GM21447 (cell line): ENCODE results near the gene GPR17.

Source experiments
- ATAC-seq: cut with Tn5 transposase; IDR thresholded peaks from one replicate; pipeline ENCODE4 v1.9.1; 2021; ENCODE audit not compliant: unreplicated experiment

GPR17 gene

DNA sequence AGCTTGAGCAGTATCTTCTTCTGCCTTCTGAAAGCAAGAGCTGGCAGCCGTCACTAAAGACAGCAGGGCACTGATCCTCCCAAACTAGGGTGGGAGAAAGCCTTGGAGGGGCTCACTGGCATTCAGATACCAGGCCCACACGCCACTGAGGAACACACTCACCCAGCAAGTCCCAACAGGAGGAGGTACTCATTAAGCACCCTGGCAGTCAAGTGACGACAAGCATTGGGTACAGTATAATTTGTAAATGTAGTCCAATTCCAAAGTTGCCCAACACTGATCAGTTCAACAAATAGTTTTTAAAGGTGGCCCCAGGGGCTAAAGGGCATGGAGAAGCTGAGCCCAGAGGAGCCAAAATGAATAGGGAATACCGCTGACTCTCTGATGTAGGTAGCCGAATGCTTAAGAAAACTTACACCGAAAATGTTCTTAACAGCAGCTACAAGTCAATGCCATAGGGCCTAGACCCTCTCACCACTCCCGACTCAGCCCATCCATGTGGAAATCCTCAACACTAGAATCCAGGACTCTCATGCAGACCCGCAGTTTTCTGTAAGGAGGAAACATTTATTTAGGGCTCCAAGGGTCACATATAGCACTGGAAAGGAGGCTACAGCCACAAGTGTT lies 19.4 kb downstream of the GPR17 start:
- ATAC-seq: no peak

DNA sequence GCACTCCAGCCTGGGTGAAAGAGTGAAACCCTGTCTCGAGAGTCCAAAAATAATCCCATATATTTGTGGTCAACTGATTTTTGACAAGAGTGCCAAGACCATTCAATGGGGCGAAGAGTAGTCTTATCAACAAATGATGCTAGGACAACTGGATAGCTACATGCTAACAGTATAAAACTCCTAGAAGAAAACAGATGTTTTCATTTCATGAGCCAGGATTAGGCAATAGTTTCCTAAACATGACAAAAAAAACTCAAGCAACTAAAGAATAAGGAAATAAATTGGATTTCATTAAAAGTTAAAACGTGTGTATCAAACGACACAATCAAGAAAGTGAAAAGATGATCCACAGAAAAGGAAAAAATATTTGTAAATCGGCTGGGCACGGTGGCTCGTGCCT lies 23.1 kb downstream of the GPR17 start:
- ATAC-seq: no peak

DNA sequence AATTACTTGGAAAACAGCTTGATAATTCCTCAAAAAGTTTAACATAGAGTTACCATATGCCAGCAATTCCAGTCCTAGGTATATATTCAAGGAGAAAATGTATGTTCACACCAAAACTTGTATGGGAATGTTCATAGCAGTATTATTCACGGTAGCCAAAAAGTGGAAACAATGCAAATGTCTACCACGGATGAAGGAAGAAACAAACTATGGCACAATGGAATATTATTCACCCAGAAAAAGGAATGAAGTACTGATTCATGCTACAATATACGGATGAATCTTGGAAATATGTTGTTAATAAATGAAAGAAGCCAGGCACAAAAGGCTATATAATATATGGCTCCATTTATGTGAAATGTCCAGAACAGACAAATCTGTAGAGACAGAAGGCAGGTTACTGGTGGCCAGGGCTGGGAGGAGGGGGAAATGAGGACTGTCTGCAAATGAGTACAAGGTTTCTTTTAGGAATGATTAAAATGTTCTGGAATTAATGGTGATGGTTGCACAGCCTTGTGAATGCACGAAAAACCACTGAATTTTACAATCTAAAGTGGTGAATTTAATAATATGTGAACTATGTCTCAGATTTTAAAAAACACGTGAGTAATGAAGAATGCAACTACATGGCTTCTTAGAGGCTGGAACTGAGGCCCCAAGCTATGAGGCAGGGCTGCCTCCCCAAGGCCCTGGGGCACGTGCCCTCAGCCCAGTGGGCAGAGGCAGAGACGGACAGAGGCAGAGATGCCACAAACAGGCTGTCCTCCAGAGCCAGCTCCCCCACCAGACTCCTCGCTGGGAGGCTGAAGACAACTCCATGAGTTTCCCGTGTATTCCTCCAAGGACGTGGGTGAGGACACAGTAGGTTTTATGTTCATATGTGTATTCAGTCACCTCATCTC lies 24.4 kb downstream of the GPR17 start:
- no peak for ATAC-seq

DNA sequence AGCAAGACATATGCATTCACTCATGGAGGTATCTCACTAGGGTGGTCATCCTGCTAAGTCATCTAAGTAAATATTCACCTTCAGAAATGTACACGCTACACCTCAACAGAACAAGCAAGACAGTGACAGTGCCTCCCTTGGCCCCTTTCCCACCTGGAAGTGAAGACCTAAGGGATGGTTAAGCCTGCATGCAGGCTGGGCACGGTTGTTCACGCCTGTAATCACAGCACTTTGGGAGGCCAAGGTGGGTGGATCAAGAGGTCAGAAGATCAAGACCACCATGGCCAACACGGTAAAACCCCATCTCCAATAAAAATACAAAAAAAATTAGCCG lies 25.0 kb downstream of the GPR17 start:
- no peak for ATAC-seq

DNA sequence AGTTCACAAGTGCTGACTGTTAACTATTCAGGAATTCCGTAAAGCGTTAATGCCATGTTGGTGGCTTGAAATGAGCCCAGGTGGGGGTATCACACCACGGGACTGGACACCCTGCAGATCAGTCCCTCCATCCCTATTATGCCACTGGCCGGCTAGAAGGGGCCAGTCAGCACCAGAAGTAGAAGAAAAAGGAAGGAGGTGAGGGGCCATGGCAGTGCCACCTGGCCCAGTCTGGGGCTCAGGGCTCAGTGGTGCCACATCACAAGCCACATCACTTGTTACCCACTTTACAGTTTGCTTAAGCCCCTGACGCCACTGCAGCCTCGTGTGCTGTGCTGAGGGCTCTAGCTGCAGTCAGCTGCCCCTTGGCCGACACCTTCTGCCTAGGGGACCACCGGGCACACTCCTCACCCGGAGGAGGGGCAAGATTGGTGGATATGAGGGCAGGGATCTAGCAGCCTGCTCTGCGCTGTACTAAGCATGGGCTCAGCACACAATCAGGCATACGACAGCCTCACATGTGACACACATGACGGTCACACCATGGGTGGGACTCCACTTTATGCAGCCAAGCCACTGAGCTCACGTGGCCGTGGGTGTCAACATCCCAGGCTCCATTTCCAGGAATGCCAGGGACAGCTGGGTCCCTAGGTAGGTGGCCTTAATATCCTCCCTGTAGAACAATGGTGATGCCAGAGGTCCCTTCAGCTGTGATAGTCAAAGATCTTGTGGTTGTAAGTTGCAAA lies 25.8 kb downstream of the GPR17 start:
- no peak for ATAC-seq

- no peak for ATAC-seq
Measured at GRCh38 chr2:127672341-127673224, 26.6 kb downstream of the GPR17 start.

DNA sequence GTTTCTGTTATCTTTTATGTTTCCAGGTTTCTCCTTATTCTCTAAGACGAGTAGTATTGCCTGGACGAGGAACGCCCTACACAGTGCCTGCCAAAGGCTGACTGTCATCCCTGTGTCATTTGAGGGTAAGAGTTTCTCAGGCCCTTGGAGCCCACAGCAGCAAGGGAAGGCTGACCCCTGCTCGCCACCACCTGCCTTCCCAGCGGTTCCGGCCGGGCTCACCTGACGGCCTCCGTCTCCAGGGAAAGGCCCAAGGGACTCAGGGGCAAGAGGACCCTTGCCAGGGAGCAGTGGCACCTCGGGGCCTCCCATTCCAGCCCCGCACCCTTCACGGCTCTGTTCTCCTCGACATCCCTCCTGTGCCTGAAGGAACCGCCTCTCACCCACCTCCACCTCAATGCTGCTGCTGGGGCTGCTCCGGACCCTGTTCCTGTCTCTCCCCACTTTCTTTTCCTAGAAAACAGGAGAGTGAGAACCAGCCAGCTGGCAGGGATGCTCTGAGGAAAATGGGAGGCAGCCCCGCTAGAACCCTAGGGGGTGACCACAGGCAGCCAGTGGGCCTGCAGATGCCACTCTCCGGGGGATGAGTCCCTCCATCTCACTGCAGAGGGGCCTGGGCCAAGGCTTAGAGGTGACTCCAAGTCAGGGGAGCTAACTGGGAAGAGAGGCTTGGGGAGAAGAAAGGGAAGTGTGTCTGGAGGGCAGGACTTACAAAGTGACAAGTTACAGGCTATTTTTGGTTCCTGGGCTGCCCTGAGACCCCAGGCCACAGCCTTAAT lies 27.5 kb downstream of the GPR17 start:
- no peak for ATAC-seq

DNA sequence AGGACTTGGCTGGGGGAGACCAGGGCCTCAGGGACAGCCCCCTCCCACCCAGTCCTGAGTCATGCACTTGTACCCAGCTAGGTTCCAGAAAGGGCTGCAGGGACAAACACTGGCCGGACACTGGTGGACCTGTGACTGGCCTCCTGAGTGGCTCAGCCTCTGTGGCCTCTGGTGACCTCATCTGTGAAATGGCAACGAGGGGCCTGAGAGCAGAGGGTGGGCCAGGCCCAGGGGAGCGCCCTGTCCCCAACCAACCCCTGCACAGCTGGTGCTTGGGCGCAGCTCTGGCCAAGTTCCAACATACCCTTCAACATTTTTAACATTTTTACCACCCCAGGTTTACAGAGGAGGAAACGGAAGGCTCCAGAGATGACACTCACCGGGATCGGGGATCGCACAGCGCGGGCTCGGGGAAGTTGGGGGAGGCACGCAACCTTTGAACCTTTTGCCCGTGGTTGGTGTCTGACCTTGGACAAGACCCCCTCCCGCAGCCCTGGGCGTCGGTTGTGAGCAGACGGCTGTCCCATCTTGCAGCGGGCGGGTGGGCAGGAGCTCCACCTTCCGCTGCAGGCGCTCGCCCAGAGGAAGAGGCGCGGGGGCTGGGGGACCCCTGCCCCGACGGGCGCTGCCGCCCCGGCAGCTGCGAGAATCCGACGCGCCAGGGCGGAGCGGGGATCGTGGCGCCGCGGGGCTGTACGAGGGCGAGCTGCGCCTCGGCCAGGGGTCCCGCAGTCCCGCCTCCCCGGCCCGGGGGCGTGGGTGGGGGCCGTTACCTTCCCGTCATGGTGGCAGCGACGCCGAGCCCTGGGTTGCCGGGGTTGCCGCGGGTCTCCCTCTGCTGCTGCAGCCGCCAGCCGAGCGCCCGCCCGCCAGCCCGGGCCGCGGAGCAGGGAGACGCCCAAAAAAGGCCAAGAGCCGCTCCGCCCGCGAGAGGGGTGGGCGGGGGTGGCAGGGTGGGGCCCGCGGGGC lies 28.6 kb downstream of the GPR17 start:
- ATAC-seq: no peak

GRCh38 chr2:127675331-127676261 lies 29.6 kb downstream of the GPR17 start, which contains the start of gene LIMS2:
Gene LIMS2, minus strand, starts transcription at chr2:127675530. Its CDS starts 506 bp downstream, at chr2:127675024.
- no peak for ATAC-seq

- ATAC-seq: no peak
Measured at GRCh38 chr2:127676906-127677305, 31.0 kb downstream of the GPR17 start.

- ATAC-seq: no peak
Measured at GRCh38 chr2:127678531-127678930, 32.6 kb downstream of the GPR17 start.

DNA sequence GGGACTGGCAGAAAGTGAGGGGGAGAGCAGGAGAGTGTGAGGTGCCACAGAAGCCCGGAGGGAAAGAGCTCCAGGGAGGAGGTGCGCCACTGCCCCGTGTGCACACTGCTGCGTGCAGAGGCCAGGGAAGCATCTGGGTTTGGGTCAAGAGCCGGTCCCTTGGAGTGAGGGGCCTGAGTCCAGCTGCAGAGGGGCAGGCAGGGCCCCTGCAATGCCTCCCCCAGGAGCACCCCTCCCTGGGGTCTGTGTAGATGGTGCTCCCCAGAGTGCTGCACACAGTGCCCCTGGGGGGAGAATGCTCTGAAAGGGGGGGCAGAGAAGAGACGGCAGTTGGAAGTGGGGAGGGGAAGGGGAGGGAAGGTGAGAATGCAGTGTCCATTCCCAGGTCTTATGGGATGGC lies 33.0 kb downstream of the GPR17 start:
- ATAC-seq: no peak

DNA sequence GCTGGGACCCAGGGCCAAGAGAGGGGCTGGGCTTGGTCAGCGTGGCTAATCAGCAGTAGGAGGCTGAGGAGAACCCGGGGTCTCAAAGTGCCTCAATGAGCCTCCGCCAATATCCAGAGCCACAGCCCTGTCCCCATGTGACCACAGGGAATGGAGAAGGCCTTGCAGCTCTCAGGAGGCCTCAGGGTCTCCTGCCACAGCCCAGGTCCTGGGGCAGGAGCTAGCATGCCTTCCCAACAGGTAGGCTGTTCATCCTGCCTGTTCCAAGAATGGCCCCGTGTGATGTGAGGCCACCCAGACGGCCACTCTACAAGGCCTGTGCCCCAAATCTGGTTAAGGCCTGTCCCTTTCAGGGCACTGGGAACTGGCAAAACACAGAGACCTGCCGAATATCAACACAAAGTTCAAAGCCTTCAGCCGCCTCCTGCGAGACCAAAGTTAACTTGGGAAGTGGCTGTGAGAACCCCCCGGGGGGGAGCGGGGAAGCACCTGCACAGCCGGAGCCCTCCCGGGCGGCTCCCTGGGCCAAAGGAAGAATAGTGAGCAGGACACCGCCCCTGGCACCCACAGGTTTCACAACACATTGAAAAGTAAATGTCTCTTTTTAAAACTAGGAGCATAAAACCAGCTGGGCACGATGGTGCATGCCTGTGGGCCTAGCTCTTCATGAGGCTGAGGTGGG lies 33.9 kb downstream of the GPR17 start:
- ATAC-seq: no peak

DNA sequence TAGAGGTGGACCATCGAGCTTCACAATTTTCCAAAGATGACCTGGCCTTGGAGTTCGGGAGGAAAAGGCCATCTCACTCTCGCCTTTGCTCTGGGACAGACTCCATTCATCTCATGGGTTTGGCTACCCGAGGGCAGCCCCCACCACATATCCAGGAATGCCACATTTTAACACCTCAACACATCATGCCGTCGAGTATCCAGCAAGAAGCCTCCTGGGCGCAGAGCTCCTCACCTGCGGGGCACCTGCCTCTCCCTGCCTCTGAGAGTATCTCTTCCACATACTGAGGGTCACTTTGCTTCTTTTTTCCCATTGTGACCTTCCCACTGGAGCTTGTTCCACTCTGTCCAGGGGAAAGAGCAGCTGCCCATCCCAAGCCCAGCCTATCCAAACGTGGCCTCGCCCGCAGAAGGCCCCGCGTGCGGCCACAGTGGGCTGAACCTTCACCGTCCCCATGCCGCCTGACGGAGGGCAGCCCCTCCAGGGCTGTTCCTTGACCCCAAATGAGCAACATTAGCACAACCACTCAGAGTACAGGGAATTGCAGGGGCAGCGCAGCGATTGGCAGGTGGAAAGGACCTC lies 34.8 kb downstream of the GPR17 start:
- ATAC-seq: no peak

DNA sequence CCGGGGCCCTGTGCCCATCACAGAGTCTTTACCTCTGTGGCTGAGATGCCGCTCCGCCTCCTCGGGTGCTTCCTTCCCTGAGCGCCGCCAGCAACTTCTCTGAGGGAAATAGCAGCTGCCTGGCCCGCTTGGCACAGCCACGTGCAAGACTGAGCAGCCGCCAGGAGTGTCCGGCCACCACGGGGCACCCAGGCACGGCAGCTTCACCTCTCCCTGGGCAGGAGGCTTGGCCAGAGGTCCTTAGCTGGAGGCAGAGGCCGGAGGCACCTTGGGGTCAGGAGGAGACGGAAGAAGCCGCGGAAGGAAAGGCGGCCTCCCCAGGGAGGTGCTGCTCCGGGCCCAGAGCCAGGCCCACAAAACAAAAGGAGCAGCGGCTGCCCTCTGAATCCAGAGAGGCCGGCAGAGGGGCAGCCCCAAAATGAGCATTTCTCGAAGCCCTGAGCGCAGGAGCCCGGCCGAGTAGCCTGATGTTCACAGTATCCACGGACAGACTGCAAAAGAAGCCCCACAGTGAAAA lies 35.4 kb downstream of the GPR17 start:
- no peak for ATAC-seq

DNA sequence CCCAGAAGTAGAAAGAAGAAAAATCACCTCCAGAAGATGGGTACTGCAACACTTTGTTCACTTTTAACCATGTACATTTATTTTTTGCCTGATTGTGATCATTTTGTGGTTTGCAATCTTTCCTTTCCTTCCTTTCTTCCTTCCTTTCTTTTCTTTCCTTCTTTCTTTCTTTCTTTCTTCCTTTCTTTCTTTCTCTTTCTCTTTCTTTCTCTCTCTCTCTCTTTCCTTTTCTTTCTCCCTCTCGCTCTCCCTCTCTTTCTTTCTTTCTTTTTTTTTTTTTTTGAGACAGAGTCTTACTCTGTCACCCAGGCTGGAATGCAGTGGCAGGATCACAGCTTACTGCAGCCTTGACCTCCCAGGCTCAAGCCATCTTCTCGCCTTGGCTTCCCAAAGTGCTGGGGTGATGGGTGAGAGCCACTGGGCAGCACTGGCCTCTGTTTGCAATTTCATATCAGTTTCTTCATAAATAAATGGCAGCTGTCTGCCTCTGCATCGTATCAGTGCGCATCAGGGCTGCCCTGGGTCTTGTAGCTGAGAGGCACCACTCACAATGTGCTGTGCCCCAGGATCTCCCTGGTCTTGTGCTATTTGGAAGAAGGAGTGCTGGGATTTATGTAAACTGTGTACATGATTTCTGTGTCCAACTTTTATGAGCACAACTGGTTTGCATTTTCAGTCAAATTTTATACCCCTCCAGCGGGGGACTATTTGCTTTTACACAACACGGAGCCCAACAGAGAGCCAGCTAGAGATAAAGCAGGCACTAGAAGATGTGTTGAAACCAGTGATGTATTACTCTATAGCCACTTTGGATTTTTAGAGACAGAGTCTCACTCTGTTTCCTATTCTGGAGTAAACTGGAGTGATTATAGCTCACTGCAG lies 36.3 kb downstream of the GPR17 start:
- no peak for ATAC-seq
